Natural killer cell (primary cell): ENCODE data around the gene MAML3. TPM values are rescaled to one million over a fixed set of nuclear protein-coding genes. Genes with fewer than 3 reads are reported as not detected.

Source experiments
- ATAC-seq, 3 donors: fragments of 150-1000 bp in 2 of 3; fragments of 200-7000 bp in 1 of 3; cut with Tn5 transposase; 1 replicate in 1 of 3; 2 replicates in 2 of 3; pipeline ENCODE4 v1.10.0; 2021; ENCODE audit warnings: mild to moderate bottlenecking in 2 of 3, moderate library complexity in 2 of 3
- DNase-seq, 2 donors: peaks; one replicate each; pipeline versions ENCODE4 v3.0.0 to v3.0.0-alpha.2; 2013 to 2021; ENCODE audit warnings: mixed read lengths in 1 of 2
- H3K27ac ChIP-seq: one replicate; pipeline ENCODE4 v1.5.1; 2013; ENCODE audit warnings: mild to moderate bottlenecking, low read length
- H3K27me3 ChIP-seq: one replicate; pipeline ENCODE4 v1.6.1; 2013; ENCODE audit warnings: low read length; ENCODE audit not compliant: control insufficient read depth, insufficient read depth
- H3K36me3 ChIP-seq: one replicate; pipeline ENCODE4 v1.6.1; 2013; ENCODE audit warnings: low read length; ENCODE audit not compliant: control insufficient read depth, insufficient read depth
- H3K4me1 ChIP-seq: one replicate; pipeline ENCODE4 v1.6.1; 2013; ENCODE audit warnings: low read length; ENCODE audit not compliant: control insufficient read depth, insufficient read depth
- H3K4me3 ChIP-seq: one replicate; pipeline ENCODE4 v1.5.1; 2013; ENCODE audit warnings: low read length
- H3K9me3 ChIP-seq: one replicate; pipeline ENCODE4 v1.6.1; 2013; ENCODE audit warnings: low read length; ENCODE audit not compliant: control insufficient read depth, insufficient read depth
- H3K27ac Mint-ChIP-seq, 2 donors: one replicate each; pipeline ENCODE4 v1.8.0; 2022; ENCODE audit warnings: mild to moderate bottlenecking in 2 of 2, mixed read lengths in 2 of 2, moderate library complexity in 1 of 2
- H3K27me3 Mint-ChIP-seq, 2 donors: one replicate each; pipeline ENCODE4 v1.8.0; 2022; ENCODE audit warnings: low read depth in 2 of 2, mixed read lengths in 2 of 2
- H3K36me3 Mint-ChIP-seq: one replicate; pipeline ENCODE4 v1.8.0; 2022; ENCODE audit warnings: mixed read lengths
- H3K4me1 Mint-ChIP-seq, 2 donors: one replicate each; pipeline ENCODE4 v1.8.0; 2022; ENCODE audit warnings: mixed read lengths in 2 of 2
- H3K4me3 Mint-ChIP-seq: one replicate; pipeline ENCODE4 v1.8.0; 2022; ENCODE audit warnings: mild to moderate bottlenecking, moderate library complexity, mixed read lengths
- H3K9me3 Mint-ChIP-seq, 2 donors: one replicate each; pipeline ENCODE4 v1.8.0; 2022; ENCODE audit warnings: mixed read lengths in 2 of 2
- WGBS: methylation state at CpG from one replicate; pipeline ENCODE4 v1.1.7; 2013; ENCODE audit warnings: missing lambda C conversion rate; ENCODE audit not compliant: insufficient coverage; 5-methylcytosine and 5-hydroxymethylcytosine counted together
- intact Hi-C: fragments of 100-400 bp; cut with micrococcal nuclease; formaldehyde crosslinking; loops from one replicate; pipeline ENCODE4 v1.14.2; 2022
- total RNA-seq, 4 donors: library from RNA; stranded (reverse); fragments of 120-200 nt in 1 of 4; gene quantifications; one replicate each; pipeline versions ENCODE4 v1.2.3 to v1.2.4, GENCODE V29; 2013 to 2022
- TF ChIP-seq, protein P1 (sequence below): fragments of 200-600 bp; IDR thresholded peaks from one replicate; pipeline ENCODE4 v1.8.0; 2022; ENCODE audit warnings: antibody characterized with exemption

MAML3 gene
- total RNA-seq, 3 donors from 2014 or later (not counting 1 experiment from before 2014, with no cell fraction given): 1.7 to 5.6 (median 2.8) TPM

DNA sequence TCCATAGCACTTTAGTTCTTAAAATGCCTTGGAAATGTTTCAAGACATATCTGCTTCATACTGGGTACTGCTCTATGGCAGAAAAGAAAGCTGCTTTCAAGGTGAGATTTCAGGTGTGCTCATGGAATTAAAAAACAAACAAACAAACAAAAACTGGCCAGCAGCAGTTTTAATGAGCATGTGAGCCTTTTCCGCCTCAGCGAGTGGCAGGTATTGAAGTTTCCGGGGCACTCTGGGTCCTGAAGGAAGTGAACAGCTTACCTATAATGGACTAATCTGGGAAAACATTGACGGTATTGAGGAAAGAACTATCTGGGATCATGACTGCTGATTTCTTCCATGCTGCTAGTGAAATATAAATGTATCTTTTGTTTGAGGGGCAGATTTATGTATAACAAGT lies 194.6 kb downstream of the MAML3 start:
- no peaks in the 10 kb centered on the region for H3K36me3 Mint-ChIP-seq
- H3K27ac Mint-ChIP-seq: no peak overlapping the region
- DNase-seq (no peak), ATAC-seq (no peak)
- H3K9me3 Mint-ChIP-seq: no peaks in the 10 kb centered on the region
- peaks cover 34 to 83% of the 10 kb centered on the region in 2 donors for H3K27me3 Mint-ChIP-seq
- Histone ChIP-seq H3K27me3 (no peaks in the 10 kb centered on the region), H3K4me3 (no peak overlapping the region), H3K36me3 (no peaks in the 10 kb centered on the region), H3K4me1 (no peaks in the 10 kb centered on the region), H3K27ac (no peak overlapping the region), H3K9me3 (no peaks in the 10 kb centered on the region)
- intact Hi-C loops: no loop called here
- TF ChIP-seq, protein P1, sequence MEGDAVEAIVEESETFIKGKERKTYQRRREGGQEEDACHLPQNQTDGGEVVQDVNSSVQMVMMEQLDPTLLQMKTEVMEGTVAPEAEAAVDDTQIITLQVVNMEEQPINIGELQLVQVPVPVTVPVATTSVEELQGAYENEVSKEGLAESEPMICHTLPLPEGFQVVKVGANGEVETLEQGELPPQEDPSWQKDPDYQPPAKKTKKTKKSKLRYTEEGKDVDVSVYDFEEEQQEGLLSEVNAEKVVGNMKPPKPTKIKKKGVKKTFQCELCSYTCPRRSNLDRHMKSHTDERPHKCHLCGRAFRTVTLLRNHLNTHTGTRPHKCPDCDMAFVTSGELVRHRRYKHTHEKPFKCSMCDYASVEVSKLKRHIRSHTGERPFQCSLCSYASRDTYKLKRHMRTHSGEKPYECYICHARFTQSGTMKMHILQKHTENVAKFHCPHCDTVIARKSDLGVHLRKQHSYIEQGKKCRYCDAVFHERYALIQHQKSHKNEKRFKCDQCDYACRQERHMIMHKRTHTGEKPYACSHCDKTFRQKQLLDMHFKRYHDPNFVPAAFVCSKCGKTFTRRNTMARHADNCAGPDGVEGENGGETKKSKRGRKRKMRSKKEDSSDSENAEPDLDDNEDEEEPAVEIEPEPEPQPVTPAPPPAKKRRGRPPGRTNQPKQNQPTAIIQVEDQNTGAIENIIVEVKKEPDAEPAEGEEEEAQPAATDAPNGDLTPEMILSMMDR: no peak
- H3K4me3 Mint-ChIP-seq: no peak overlapping the region
- 100% methylated on average over 4 of the region's 4 CpGs for WGBS
- H3K4me1 Mint-ChIP-seq: no peaks in the 10 kb centered on the region

GRCh38 chr4:139958739-139959098 lies 195.3 kb downstream of the MAML3 start:
- H3K4me3 Mint-ChIP-seq: no peak overlapping the region
- no peaks in the 10 kb centered on the region for H3K4me1 Mint-ChIP-seq
- 100% methylated on average over 2 of the region's 3 CpGs for WGBS
- DNase-seq (no peak), ATAC-seq (no peak)
- TF ChIP-seq, protein P1: no peak
- Histone ChIP-seq H3K27ac (no peak overlapping the region), H3K27me3 (no peaks in the 10 kb centered on the region), H3K4me3 (no peak overlapping the region), H3K4me1 (no peaks in the 10 kb centered on the region), H3K36me3 (no peaks in the 10 kb centered on the region), H3K9me3 (no peaks in the 10 kb centered on the region)
- intact Hi-C loops: no loop called here
- H3K36me3 Mint-ChIP-seq: no peaks in the 10 kb centered on the region
- no peaks in the 10 kb centered on the region for H3K9me3 Mint-ChIP-seq
- no peak overlapping the region for H3K27ac Mint-ChIP-seq
- peaks cover 35 to 83% of the 10 kb centered on the region in 2 donors for H3K27me3 Mint-ChIP-seq

GRCh38 chr4:139957986-139958738 lies 195.8 kb downstream of the MAML3 start:
- TF ChIP-seq, protein P1: no peak
- Mint-ChIP-seq H3K4me3 (no peak overlapping the region), H3K36me3 (no peaks in the 10 kb centered on the region), H3K27ac (no peak overlapping the region), H3K9me3 (no peaks in the 10 kb centered on the region), H3K4me1 (no peaks in the 10 kb centered on the region), H3K27me3 (peaks cover 37 to 81% of the 10 kb centered on the region in 2 donors)
- whole genome bisulfite sequencing: 89% methylated on average over 3 of the region's 4 CpGs
- Histone ChIP-seq H3K4me3 (no peak overlapping the region), H3K9me3 (no peaks in the 10 kb centered on the region), H3K36me3 (no peaks in the 10 kb centered on the region), H3K27me3 (no peaks in the 10 kb centered on the region), H3K4me1 (no peaks in the 10 kb centered on the region), H3K27ac (no peak overlapping the region)
- DNase-seq (no peak), ATAC-seq (no peak)
- intact Hi-C loops: no loop called here

GRCh38 chr4:139957065-139957464 lies 196.9 kb downstream of the MAML3 start:
- Mint-ChIP-seq H3K27ac (no peak overlapping the region), H3K9me3 (no peaks in the 10 kb centered on the region), H3K4me3 (no peak overlapping the region), H3K27me3 (peaks cover 46 to 77% of the 10 kb centered on the region in 2 donors), H3K4me1 (peaks cover 3 to 6% of the 10 kb centered on the region in 2 donors), H3K36me3 (no peaks in the 10 kb centered on the region)
- H3K36me3 ChIP-seq: no peaks in the 10 kb centered on the region
- no peaks in the 10 kb centered on the region for H3K27me3 ChIP-seq
- intact Hi-C loops: no loop called here
- H3K4me3 ChIP-seq: no peak overlapping the region
- ATAC-seq (no peak), DNase-seq (no peak)
- TF ChIP-seq, protein P1: no peak
- no peak overlapping the region for H3K27ac ChIP-seq
- H3K4me1 ChIP-seq: peaks cover 2% of the 10 kb centered on the region
- no peaks in the 10 kb centered on the region for H3K9me3 ChIP-seq
- WGBS: 92% methylated on average over 2 of the region's 2 CpGs
